Stimulated activated CD8-positive, alpha-beta memory T cell treated with anti-CD3 and anti-CD28 coated beads, Interleukin-12 subunit alpha, Interleukin-12 subunit beta, amount 100 ng/mL, for 24 hours (primary cell): Measurements from ENCODE around the gene ACE2.

Source experiments
- DNase-seq: peaks from one replicate; pipeline ENCODE4 v3.0.0-alpha.2; 2020; ENCODE audit errors: extremely low read depth

ACE2 gene

DNA sequence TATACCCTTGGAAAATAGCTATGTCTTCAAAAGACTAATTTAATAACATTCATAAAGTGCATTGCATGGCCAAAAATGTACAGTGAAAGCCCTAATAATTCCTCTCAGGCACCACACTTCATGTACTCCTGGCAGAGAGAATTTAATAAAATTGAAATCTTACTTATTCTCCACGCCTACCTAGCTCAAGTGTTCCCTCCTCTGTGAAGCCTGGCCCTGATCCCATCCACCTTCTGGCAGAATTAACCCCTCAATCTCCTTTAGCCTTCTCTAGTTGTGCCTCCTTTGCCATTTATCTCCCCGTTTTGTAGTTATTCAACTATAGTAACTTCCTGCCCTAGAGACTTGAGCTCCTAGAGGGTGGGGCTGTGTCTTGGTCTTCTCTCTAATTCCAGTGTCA lies 26.7 kb downstream of the ACE2 start:
- DNase-seq: no peak

DNA sequence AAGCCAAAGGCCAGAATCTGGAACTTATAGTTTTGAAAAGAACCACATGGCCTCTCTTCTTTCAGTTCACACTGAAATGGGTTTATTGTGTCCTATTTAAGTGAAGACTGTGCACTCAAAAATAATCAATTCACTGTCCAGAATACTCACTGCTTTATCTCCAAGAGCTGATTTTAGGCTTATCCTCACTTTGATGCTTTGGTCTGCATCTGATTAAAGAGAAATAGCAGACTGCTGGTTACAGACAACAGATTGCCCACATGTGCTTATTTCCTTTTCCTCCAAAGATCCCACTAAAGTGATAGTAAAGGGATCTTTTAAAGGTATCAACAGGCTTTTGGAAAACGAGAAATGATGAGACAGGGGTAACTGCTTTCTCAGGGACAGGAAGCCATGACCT lies 30.6 kb downstream of the ACE2 start:
- no peak for DNase-seq

DNA sequence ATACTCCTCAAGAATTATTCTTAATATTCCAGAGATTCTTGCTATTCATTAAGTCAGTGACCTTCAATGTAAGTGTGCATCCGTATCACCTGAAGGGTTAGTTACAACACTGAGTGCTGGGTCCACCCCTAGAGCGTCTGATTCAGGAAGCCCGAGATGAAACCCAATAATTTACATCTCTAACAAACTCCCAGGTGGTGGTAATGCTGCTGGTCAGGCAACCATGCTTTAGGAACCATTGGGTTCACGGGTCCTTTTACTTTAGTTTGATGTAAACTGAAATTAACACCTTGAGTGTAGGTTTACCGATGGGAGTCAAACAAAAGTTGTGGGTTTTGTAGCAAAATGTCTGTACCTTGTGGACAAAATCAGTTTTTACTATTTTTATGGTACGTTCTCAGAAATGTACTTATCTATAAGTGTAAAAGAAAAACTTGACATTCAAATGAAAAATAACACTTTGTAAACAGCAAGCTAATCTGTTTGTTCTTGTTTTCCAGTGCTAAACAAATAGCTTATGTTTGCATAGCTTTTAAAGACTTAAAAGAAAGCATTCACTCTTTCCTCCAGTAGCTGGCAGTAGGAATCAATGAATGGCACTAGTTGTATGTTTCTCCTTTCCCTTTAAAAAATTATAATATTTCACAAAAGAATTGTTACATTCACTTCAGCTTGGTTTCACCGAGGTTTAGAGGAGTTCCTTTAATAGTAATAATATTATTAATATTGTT lies 32.7 kb downstream of the ACE2 start:
- no peak for DNase-seq

DNA sequence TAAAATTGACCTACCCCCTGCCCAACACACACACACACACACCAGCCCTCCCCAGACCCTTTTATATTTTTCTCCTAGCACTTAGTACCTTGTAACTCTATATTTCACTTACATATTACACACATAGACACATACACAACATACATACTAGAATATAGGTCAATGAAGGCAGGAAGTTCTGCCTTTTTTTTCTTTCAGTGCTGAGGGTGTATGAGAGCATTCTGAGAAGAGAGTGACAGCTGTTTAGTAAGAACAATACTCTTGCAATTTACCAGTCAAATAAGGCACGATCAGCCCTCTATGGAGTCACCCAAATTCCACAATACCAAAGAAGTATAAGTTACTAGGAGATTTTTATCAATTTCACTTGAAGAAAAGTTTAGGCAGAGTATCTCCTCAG lies 33.5 kb downstream of the ACE2 start:
- no peak for DNase-seq

DNA sequence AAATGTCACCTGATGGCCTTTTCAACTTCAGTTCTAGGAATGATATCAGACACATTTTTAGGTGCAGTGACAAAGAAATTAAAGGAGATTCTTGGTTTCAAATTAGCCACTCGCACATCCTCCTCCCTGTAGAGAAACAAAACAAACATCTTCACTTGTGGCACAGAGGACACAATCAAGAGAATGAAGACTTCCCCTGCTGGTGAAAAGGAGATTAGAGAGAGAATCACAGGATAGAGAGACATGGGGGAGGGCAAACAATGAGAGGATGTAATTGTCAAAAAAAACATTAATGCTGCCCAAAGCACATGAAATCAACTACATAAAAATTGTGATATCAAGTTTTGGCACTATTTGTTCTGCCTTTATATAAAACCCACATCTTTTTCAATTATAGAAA lies 34.5 kb downstream of the ACE2 start:
- no peak for DNase-seq

DNA sequence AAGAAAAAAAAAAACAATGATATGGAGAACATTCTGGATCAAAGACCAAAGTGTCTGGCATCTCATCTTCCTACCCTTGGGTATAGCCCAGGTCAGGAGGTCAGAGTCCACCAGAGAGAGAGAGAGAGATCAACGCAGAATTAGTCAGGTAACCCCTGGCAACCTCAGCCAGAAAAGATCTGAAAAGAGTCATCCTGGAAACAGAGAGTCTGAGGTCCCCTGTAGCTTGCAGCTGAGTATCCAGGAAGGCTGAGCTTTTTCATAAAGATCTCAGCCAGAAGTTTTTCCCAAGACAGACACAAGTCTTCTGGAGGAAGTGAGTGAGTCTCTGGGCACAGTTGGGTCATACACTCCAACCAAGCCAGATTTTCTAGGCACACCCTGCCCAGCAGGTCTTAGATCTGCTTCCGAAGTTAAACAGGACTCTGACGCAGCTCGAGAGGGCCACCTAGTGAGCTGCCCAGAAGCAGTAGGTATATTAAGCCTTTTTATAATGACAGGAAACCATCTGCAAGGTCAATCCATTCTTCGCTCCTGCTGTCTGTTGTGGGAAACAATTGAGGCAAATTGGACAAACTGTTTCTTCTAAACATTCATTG lies 35.7 kb downstream of the ACE2 start:
- DNase-seq: no peak

DNA sequence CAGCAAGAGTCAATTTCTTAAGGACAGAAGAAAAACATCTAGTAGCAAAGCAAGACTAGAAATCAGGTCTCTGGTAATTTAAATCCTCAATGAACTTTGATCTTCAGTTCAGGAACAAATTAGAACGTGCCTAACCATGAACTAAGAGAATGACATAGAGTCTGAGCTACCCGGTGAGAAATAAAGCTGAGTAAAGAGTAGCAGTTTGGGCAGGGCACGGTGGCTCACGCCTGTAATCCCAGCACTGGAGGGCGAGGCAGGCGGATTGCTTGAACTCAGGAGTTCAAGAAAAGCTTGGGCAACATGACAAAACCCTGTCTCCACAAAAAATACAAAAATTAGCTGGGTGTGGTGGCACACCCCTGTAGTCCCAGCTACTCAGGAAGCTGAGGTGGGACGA lies 37.7 kb downstream of the ACE2 start:
- DNase-seq: no peak

DNA sequence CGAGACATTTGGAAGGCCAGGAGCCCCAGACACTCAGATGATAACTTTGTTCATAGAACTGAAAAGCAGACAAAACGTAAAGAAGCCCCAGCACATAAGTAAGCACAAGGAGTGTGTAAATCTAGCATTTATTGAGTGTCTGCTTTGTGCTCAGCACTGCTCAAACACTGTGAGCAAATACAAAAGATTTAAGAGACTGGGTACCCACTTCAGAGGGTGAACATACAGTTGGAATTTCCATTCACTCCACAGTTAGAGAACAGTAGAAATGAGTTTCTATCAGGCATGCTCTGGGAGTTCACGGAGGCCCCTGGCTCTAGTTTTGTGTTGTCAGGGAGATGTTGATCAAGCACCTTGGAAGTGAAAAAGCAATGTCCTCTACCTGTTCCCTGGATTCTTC lies 39.8 kb downstream of the ACE2 start:
- no peak for DNase-seq

DNA sequence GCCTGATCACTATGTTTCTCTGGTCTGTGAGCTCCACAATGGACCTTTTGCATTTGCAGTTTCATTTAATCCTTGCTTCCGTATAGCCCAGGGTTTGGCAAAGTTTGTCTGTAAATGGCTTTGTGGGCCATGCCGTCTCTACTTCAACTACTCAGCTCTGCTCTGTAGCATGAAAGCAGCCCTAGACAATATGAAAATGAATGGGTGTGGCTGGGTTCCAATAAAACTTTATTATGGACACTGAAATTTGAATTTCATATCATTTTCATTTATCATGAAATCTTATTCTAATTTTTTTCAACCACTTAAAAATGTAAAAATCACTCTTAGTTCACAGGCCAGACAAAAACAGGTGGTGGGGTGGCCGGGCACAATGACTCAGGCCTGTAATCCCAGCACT lies 41.5 kb downstream of the ACE2 start:
- DNase-seq: no peak

DNA sequence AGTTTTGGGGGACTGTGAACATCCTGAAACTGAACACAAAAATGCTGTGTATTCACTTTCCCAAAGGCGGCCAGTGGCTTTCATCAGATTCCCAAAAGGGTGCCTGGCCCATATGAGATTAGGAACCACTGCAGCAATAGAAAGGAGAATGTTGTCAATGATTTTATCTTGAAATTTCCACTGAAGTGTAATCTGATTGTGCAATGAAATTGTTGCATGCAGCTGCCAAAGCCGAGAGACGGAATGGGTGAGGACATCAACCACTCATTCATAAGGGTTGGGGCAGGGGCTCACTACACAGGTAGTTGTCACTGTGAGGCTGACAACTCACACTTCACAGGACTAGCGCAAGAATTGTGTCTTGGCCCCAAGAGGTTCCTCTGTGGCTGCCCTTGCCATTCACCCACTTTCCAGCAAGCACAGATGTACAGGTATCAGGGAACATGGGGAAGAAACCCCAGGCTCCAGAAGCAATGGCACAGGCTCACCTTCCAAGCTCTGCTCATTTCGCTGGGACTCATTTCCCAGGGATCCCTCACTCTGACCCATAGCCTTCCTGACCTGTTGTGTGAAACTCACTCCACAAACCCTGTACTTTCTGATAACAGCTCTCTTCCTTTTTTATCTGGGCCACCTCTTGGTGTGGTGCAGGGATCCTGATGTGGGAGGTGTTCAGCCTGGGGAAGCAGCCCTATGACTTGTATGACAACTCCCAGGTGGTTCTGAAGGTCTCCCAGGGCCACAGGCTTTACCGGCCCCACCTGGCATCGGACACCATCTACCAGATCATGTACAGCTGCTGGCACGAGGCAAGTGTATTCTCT lies 51.4 kb downstream of the ACE2 start:
- DNase-seq: no peak

DNA sequence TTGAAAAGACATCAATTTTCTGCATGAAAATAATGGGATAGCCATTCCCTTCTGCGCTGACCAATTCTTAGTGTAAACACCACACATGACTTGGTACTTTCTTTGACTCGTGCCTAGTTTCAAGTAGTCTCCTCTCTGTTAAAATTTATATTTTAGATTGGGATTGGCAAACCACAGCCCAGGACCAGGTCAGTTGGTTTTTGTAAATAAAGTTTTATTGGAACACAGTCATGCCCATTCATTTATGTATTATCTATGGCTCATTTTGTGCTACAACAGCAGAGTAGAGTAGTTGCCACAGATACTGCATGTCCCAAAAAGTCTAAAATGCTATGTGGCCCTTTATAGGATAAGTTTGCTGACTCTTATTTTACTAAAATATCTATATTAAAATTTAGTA lies 53.4 kb downstream of the ACE2 start:
- no peak for DNase-seq

DNA sequence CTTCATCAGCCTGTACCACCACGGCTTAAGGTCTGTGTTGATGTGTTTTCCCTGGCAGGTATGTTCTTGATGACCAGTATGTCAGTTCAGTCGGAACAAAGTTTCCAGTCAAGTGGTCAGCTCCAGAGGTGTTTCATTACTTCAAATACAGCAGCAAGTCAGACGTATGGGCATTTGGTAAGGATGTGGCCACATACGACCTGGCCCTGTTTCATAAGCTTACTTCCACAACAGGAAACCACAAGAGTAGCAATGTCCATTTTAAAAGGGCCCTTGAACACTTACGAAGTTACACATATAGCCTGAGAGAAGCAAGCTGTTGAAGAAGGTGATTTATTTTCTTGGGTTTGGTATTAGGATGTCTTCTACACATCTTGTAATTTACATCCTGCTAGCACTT lies 54.0 kb downstream of the ACE2 start:
- no peak for DNase-seq

DNA sequence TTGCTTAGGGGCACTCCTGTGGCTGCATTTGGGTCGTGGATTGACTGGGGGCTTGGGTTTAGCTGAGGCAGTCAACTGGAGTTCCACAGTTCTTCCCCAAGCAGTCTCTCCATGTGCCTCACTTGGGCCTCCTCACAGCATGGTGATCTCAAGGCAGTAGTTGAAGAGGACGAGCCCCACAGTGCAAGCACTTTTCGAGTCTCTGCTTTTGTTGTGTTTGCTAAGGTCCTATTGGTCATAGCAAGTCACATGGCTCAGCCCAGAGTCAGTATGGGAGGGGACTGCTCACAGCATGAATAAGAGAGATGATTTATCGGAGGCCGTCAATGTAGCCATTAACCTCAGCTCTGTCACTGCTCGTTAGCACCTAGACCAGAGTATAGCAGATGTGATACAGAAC lies 70.4 kb downstream of the ACE2 start:
- DNase-seq: no peak

DNA sequence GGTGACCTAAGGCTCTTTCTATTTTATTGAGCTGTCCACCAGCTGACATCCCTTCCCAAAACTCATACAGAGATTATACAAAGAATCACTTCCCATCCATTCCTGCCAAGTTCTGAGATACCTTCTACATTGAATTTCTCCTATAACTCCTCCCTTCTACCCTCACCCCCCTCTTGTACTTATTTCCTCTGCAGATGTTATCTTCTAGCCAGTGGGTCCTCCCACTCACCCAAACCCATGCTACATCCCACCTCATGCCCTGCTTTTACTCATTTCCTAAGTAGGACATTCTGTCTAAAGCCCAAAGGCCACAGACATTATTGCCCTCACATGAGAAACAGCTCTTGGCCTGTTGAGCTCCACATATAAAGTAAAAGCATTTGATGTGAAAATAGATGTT lies 71.6 kb downstream of the ACE2 start:
- DNase-seq: no peak

DNA sequence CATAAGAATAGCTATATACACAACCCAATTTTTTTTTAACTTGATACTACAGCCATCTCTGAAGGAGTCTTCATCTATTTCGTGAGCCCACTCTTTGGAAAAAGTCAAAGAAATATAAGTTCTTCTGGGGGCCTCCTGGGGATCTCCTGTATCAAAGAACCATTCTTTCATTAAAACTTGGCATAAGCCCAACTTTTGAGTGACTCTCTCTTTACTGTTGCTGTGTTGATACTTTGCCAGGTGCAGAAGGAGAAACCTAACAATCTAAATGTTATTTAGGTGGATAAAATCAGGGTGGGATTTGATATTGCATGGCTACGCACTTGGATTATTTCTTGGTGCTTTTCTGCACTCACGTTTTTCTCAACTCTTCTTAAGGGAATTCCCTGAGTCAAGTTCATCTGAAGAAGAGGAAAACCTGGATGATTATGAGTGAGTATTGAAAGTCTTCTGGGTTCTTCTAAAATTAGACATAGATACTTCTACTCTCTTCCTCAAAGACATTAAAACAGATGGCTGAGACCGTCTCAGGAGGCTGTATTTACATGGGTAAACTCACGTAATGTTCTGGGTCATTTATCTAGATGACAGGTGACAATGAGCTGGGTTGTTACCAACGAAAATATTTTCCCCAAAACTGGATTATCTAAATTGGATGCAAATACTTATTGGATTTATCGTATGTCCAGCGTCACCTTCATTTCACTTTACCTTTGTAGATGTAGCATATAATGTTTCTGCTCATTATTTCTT lies 74.9 kb downstream of the ACE2 start:
- DNase-seq: no peak

DNA sequence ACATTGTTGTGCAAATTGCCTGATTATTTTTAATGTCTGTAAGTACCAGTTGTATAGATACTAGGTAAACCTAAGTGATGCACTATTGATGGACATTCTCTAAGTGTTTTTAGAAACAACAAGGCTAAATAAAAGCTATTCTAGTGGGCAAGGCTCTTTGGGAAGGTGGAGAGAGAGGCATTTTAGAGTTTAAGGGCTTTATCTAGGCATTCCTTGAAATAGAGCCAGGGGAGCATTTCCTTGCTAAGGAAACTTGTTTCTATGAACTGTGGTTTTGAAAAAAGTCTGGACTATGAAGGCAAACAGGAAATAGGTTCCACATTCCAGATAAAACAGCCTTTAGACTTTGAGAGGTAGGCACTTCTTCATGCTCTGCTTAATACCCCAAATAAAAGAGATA lies 76.3 kb downstream of the ACE2 start:
- DNase-seq: no peak

DNA sequence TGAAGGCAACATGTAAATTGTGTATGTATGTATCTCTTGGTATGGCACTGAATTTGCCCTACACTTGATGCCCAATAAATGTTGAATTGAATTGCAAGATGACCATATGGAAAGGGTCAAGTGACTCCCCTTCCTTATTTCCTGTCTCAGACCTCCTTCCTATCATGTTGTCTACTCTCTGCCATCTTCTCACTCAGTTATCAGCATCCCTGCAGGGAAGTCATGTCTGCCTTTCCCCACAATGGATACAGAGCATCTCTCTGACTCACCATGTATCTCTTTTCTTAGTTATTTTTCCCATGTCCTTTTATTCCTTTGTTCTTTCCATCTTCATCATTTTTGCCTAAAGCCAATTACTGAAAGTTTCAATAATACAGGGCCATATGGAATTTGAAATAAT lies 77.7 kb downstream of the ACE2 start:
- DNase-seq: no peak

DNA sequence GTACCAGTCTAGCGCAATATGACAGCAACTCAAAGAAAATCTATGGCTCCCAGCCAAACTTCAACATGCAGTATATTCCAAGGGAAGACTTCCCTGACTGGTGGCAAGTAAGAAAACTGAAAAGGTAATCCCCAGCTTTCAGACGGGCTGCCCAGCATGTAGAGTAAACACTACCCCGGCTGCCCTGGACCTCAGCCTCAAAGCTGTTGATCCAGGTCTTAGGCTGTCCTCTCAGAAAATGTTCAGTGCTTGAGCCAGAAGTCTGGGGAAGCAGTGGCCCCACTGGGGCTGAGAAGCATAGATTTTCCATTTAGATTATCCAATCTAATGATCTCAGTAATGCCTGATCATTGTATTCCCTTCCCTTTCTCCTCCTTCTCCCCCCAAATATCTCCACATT lies 78.3 kb downstream of the ACE2 start:
- no peak for DNase-seq

DNA sequence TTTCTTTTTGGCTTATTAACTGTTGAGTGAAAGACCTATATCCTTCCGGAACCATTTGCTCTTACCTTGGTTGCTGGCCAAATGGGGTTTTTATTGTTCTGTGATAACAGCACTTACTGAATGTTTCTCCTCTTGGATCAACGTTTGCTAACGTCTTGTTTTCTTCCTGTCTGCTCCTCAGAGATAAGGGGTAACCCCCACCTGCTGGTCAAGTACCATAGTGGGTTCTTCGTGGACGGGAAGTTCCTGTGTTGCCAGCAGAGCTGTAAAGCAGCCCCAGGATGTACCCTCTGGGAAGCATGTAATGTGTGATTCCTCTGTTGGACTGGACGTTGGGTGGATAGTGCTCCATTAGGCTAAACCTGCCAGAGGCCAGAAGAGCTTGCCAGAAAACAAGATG lies 84.8 kb downstream of the ACE2 start:
- no peak for DNase-seq

DNA sequence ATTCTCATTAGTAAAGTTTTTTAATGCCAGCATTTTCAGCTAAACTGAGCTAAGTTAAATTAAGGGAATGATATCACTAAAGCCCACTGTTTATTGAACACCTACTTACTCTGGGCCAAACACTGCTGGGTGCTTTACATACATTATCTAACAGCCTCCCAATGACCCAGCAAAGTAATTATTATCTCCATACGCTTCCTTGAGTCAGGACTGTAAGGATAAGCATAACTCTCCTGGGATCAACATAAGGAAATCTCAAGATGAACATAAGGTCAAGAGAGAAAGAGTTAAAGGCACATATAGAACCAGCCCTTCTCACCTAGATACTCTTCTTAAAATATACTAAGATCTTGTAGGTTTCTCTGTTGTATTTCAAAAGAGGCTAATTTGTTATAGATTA lies 86.5 kb downstream of the ACE2 start:
- no peak for DNase-seq

DNA sequence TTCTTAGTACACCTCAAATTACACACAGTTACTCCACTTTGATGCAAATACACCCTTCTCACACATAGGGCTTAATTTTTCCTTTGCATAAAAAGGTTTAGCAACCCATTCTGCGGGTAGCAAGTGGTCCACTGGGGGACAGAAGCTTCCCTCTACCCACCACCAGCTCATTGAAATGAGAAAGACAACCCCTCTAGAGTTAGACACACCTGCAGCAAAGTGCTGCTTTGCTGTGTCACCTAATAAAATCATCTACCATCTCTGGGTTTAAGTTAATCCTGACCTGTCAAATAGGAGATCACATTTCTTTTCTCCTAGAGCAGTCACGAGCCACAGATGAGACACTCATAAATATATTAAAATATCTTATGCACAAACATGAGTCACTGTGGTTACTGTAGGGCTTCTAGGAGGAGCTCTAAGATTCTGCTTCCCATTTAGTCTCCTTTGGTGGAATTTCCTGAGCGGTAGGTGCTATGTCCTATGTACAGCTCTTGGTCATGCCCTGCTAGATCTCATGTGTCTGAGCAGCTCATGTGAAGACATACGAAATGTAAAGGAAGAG lies 88.3 kb downstream of the ACE2 start:
- DNase-seq: no peak

DNA sequence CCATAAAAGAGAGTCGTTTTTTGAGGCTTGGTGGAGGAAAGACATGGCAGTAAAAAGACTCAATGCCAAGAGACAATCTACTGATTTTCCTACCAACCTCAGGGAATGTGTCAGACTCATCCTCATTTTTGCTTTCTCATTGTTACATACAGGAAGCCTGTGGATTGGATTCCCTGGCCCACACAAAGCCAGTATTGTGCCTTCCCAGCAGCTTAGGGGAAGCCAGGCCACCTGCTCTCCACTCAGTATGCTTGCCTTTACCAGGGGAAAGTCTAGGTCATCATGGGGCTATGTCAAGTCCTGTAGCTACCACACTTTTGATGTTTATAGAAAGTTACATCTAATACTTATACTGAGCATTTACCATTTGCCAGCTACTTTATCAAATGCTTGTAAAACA lies 89.2 kb downstream of the ACE2 start:
- DNase-seq: no peak
